AG08395 (cell line): ENCODE measurements around the gene OR5M10.
A peak's percentile ranks its signal among the peaks of the same experiment; 100 is the strongest.
"Not testable (repeated sequence)": the region's sequence is repeated elsewhere in the genome, so short reads cannot be mapped to it uniquely, and the experiment has no call there.

ENCODE experiments used
- DNase-seq: peaks from one replicate; pipeline ENCODE4 v3.0.0; 2012; ENCODE audit warnings: mixed read lengths, low spot score

The OR5M10 gene

DNA sequence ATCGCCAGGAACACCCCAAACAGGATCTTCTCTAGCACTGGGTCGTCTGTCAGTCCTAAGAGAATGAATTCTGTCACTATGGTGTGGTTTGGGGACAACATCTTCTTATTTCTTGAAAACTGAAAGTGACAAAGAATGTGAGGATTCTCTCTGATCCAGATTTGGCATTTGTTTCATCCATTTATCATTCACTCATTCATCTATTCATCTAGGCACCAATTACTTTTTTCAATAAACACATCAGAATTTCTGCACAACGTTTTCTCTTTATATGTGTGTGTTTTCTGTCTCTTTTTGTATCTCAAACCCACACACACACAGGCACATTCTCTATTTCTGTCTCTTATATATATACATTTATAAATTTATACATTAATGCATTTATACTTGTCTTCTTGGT, at the start of gene OR5M10:
Gene OR5M10, minus strand, starts transcription at position 101 of the 400 bp plus-strand sequence. Its CDS starts 0 bp downstream, at position 101.
- DNase-seq, result no peak

GRCh38 chr11:56625946-56626345, 48.4 kb upstream of the OR5M10 start:
- DNase-seq, result no peak

- peak; percentile 57 for DNase-seq
Observed at GRCh38 chr11:56624661-56625110, 47.2 kb upstream of the OR5M10 start.

DNA sequence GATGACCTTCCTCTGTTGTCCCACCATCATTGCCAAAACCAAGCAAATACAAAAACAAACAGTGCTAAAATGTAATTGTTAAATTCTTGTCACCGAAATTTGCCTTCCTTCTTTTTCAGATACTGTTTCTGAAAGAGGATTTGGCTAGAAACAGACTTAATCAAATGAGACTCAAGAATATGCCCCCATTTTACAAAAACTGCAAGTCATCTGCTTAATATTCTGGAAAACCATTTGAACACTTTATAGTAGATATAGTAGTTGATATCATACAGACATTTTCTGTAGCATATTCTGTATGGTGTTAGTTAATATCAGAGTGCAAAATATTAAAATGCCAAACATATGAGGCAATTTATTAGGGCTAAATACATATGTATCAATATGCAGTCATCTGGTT, 33.7 kb upstream of the OR5M10 start:
- no peak for DNase-seq

- DNase-seq, result not testable (repeated sequence)
Observed at GRCh38 chr11:56592088-56592717, 14.7 kb upstream of the OR5M10 start.

DNA sequence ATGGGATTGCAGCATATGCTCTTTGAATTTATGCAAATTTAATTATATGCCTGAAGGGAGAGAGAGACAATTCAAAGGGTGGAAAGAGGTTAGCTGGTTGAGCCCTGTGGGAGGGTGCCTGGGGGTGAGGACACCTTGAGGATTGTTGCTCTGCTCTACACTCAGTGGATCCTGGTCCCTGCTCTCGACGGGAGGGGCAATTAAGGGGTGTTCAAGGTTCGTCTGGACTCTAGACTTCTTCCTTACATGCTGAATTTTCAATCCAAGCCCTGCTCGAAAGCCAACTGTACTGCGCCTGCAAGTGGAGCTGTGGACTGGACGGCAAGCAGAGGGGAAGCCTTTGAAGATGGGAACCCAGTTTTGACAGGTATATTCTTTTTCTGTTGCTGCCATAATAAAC, 18.9 kb downstream of the OR5M10 start:
- no peak for DNase-seq

DNA sequence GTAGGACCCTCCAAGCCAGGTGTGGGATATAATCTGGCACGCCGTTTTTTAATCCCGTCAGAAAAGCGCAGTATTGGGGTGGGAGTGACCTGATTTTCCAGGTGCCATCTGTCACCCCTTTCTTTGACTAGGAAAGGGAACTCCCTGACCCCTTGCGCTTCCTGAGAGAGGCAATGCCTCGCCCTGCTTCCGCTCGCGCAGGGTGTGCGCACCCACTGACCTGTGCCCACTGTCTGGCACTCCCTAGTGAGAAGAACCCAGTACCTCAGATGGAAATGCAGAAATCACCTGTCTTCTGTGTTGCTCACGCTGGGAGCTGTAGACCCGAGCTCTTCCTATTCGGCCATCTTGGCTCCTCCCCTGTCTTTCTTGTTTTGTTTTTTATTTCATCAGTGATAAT, 22.8 kb downstream of the OR5M10 start:
- not testable (repeated sequence) for DNase-seq

- DNase-seq, result no peak
Observed at GRCh38 chr11:56545531-56545930, 32.0 kb downstream of the OR5M10 start.

DNA sequence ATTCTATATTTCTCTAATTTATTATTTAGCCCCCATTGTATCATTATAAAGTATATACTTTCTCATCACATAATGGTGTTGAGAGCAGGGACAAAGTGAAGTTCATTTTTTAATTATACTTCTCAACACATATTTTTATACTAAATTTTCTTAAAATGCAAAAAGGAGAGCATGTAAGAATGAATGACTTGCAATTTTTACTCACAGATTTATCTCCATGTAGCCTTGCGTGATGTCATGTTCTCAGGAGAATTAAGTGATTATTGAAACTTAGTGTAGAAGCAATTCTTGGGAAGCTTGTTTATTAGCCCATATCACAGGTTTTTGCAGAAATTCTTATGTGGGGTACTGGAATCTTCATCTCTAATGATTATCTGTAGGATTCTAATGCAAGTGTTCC, 33.8 kb downstream of the OR5M10 start:
- no peak for DNase-seq

DNA sequence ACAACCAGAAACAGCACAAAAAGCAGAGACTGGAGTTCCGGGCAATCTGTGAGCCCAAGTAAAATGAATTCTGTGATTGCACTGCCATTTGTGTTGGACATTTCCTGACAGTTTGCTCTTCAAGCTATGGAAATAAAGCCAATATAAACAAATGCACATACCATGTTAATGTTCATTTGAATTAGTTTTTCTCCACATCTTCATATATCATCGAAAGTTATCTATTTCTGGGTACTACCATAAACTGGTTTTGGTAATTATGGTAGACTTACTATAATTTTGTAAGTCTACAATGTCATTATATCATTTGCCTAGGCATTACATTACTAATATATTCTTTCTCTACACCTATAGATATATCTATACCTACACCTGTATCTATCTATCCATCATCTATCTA, 34.4 kb downstream of the OR5M10 start, which contains the start of gene OR5M11:
Gene OR5M11, minus strand, starts transcription at position 101 of the 400 bp plus-strand sequence. Its CDS starts 0 bp downstream, at position 101.
- DNase-seq, result no peak

DNA sequence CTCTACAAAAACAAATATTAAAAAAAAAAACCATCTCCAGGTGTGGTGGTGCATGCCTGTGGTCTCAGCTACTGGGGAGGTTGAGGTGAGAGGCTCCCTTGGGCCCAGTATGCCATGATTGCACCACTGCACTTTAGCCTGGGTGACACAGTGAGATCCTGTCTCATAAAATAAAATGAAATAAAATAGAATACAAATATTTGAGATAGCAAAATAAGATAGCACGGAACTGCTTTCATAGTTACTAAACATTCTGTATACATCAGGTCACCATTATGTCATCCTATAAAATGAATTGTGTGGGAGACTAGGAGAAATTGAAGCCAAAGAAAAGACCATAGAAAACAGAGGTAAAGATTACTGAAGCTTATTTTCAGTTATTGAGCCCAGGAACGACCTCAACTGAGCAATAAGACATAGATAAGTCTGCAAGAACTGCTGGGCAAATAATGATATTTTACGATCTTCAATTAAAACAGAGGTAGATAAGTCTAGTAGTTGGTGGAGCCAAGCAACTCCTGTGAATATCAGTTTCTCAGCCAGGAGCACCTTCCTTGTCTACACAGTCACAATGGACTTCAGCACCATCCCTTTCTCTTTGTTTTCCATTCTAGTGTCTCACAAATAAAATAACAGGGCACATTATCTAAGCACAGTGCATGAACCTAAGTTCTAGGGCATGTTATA, 44.3 kb downstream of the OR5M10 start:
- no peak for DNase-seq

DNA sequence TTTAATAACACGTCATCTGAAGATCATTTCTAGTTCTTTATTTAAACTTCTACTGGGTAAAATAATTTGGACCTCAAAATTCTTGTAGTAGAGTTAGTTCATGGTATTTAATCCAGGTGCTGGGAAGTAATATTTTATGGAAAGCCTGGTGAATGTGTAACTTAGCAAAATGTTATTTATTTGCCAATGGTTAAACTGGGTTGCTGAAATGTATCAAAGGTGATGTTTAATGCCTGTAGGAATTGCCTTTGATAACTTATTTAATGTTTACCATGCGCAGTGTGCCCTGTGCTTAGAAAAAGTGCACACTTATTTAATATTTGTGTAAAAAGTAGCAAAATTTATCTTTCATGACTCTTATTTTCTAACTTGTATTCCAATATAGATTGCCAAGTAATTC, 45.7 kb downstream of the OR5M10 start:
- no peak for DNase-seq
